GM12878 (cell line): ENCODE measurements around the gene PRKAR2B.

Source experiments
- BHLHE40 ChIP-seq, 2 experiments: fragments of 450-650 bp in 1 of 2; IDR thresholded peaks; 2 replicates each; pipeline ENCODE4 v1.6.1; 2011 to 2017; ENCODE audit warnings: low read depth in 2 of 2, borderline replicate concordance in 1 of 2, improper control_type of control experiment in 1 of 2, low read length in 1 of 2, mild to moderate bottlenecking in 1 of 2
- NFYA ChIP-seq: IDR thresholded peaks from 2 replicates; pipeline ENCODE4 v1.6.1; 2011; ENCODE audit warnings: low read depth, mild to moderate bottlenecking, low read length, improper control_type of control experiment, borderline replicate concordance
- RAD21 ChIP-seq: IDR thresholded peaks from 2 replicates; pipeline ENCODE4 v1.6.1; 2011; ENCODE audit warnings: mild to moderate bottlenecking, low read depth, low read length, moderate library complexity; ENCODE audit not compliant: insufficient read depth
- SIN3A ChIP-seq: IDR thresholded peaks from 2 replicates; pipeline ENCODE4 v1.6.1; 2012; ENCODE audit warnings: low read depth, low read length, improper control_type of control experiment

- no peak for TF ChIP-seq RAD21
- TF ChIP-seq BHLHE40 (IDR thresholded peaks at IDR 0.05; ENCODE audit: borderline replicate concordance in 1 of 2, low read depth in 2 of 2, low read length in 1 of 2), result no peak
- no peak for TF ChIP-seq SIN3A
- no peak for TF ChIP-seq NFYA
Observed at GRCh38 chr7:107085180-107085579, 40.7 kb downstream of the PRKAR2B start.
